Measurements from ENCODE around the gene TLR6.
A peak's percentile ranks its signal among the peaks of the same experiment; 100 is the strongest.
"Not testable (repeated sequence)": the region's sequence is repeated elsewhere in the genome, so short reads cannot be mapped to it uniquely, and the experiment has no call there.

TLR6 gene

DNA sequence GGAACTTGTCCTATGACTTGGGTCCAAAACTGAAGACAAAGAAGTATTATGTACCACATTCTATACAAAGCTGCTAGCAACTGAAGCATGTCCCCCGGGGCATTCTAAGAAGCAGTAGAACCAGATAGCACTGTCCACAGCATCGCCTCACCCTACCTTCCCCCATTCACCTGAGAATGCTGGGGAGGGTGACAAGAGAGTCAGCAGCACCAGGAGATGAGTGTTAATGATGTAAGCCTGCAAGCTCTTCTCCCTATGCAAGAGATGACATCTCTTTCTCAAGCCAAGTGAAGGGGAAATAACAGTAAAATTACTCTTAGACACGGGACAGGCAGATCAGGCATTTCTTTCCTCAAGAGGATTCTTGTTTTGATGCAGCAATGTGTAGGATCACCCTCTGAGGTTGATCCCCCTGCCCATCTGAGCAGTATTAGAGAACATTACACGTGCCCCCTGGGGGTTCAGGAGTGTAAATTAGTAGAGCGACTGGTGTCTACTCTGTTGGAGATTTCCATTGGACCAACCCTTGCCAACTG lies 38.1 kb downstream of the TLR6 start:
- peak; percentile 55; the same call in 1 of the 2 replicates for TF ChIP-seq POLR2A (IDR thresholded peaks at IDR 0.05; ENCODE audit: low read depth, low read length)
- TF ChIP-seq PAX5 (IDR thresholded peaks at IDR 0.05; ENCODE audit: insufficient read depth, low read length, severe bottlenecking), result peak; percentile 66
- no peak for TF ChIP-seq TAF1 (IDR thresholded peaks at IDR 0.05; ENCODE audit: low read depth, low read length)
- 0 out of 2 replicates have a peak, but pooled peaks have one; percentile 34 for TF ChIP-seq POU2F2 (IDR thresholded peaks at IDR 0.05; ENCODE audit: low read depth, low read length)
- TF ChIP-seq SPI1 (IDR thresholded peaks at IDR 0.05; ENCODE audit: low read depth, low read length), result no peak
- DNase-seq (ENCODE audit: insufficient read length, low spot score), result no peak
- peak; percentile 94 for FAIRE-seq

DNA sequence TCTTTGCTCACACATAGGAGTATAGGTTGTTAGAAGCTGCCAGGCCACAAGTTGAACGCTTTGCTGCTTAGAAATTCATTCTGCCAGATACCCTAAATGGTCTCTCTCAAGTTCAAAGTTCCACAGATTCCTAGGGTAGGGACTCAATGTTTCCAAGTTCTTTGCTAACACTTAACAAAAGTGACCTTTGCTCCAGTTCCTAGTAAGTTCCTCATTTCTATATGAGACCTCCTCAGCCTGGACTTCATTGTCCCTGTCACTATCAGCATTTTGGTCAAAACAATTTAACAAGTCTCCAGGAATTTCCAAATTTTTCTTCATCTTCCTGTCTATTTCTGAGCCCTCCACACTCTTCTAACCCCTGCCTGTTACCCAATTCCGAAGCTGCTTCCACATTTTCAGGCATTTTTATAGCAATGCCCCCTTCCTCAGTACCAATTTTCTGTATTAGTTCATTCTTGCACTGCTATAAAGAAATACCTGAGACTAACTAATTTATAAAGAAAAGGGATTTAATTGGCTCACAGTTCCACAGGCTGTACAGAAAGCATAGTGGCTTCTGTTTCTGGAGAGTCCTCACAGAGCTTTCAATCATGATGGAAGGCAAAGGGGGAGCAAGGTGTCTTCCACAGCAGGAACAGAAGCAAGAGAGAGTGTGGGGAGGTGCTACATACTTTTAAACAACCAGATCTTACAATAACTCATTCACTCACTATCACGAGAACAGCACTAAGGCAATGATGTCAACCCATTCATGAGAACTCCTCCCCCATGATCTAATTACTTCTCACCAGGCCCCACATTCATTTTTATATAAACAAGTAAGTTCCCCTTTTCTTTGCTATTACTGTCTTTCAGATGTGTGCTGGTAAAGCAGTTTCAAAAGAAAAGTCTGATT lies 40.5 kb downstream of the TLR6 start:
- TF ChIP-seq POU2F2 (IDR thresholded peaks at IDR 0.05; ENCODE audit: low read depth, low read length) (no peak), TAF1 (IDR thresholded peaks at IDR 0.05; ENCODE audit: low read depth, low read length) (peak; percentile 73; the same call in 1 of the 2 replicates), POLR2A (IDR thresholded peaks at IDR 0.05; ENCODE audit: low read depth, low read length) (peak; percentile 88), PAX5 (IDR thresholded peaks at IDR 0.05; ENCODE audit: insufficient read depth, low read length, severe bottlenecking) (no peak), POLR2AphosphoS5 (IDR thresholded peaks at IDR 0.05; ENCODE audit: low read depth, low read length) (peak; percentile 79; the same call in 1 of the 2 replicates), SPI1 (IDR thresholded peaks at IDR 0.05; ENCODE audit: low read depth, low read length) (0 out of 2 replicates have a peak, but pooled peaks have one; percentile 18)
- peak; percentile 60 for FAIRE-seq
- no peak for DNase-seq (ENCODE audit: insufficient read length, low spot score)

DNA sequence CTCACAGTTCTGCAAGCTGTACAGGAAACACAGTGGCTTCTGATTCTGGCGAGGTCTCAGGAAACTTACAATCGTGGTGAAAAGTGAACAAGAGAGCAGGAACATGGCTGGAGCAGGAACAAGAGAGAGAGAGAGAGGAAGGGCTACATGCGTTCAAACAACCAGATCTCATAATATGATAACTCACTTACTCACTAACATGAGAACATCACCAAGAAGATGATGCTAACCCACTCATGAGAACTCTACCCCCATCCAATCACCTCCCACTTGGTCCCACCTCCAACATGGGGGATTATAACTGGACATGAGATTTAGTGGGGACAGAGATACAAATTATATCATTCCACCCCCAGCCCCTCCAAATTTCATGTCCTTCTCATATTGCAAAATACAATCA lies 42.2 kb downstream of the TLR6 start:
- FAIRE-seq (peak; percentile 54), DNase-seq (ENCODE audit: insufficient read length, low spot score) (no peak)
- TF ChIP-seq TAF1 (IDR thresholded peaks at IDR 0.05; ENCODE audit: low read depth, low read length) (no peak), PAX5 (IDR thresholded peaks at IDR 0.05; ENCODE audit: insufficient read depth, low read length, severe bottlenecking) (no peak), SPI1 (IDR thresholded peaks at IDR 0.05; ENCODE audit: low read depth, low read length) (no peak), POLR2AphosphoS5 (IDR thresholded peaks at IDR 0.05; ENCODE audit: low read depth, low read length) (no peak), POU2F2 (IDR thresholded peaks at IDR 0.05; ENCODE audit: low read depth, low read length) (no peak), POLR2A (IDR thresholded peaks at IDR 0.05; ENCODE audit: low read depth, low read length) (no peak; the same call in 1 of the 2 replicates)

DNA sequence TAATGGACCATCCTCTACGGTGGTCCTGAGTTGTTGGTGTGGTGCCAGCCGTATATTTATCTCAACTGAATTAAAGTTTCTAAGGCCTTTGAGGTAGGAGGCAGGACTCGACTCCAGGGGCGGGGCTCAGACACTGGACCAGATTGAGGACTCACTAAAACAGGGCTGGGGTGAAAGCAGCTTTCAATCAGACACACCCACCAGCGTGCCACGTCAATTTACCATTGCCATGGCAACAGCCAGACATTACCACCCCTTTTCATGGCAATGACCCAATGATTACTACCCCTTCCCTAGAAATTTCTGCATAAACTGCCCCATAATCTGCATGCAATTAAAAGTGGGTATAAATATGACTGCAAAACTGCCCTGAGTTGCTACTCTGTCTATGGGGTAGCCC lies 45.3 kb downstream of the TLR6 start:
- no peak for FAIRE-seq
- no peak for TF ChIP-seq POLR2AphosphoS5 (IDR thresholded peaks at IDR 0.05; ENCODE audit: low read depth, low read length)
- no peak for TF ChIP-seq PAX5 (IDR thresholded peaks at IDR 0.05; ENCODE audit: insufficient read depth, low read length, severe bottlenecking)
- TF ChIP-seq POLR2A (IDR thresholded peaks at IDR 0.05; ENCODE audit: low read depth, low read length), result no peak
- no peak for TF ChIP-seq POU2F2 (IDR thresholded peaks at IDR 0.05; ENCODE audit: low read depth, low read length)
- TF ChIP-seq SPI1 (IDR thresholded peaks at IDR 0.05; ENCODE audit: low read depth, low read length), result no peak
- no peak for TF ChIP-seq TAF1 (IDR thresholded peaks at IDR 0.05; ENCODE audit: low read depth, low read length)
- DNase-seq (ENCODE audit: insufficient read length, low spot score), result no peak

DNA sequence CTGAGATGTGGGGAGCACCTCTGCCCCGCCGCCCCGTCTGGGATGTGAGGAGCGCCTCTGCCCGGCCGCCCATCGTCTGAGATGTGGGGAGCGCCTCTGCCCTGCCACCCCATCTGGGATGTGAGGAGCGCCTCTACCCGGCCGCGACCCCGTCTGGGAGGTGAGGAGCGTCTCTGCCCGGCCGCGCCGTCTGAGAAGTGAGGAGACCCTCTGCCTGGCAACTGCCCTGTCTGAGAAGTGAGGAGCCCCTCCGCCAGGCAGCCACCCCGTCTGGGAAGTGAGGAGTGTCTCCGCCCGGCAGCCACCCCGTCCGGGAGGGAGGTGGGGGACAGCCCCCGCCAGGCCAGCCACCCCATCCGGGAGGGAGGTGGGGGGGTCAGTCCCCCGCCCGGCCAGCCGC lies 49.2 kb downstream of the TLR6 start:
- FAIRE-seq; DNase-seq (ENCODE audit: insufficient read length, low spot score): not testable (repeated sequence)

DNA sequence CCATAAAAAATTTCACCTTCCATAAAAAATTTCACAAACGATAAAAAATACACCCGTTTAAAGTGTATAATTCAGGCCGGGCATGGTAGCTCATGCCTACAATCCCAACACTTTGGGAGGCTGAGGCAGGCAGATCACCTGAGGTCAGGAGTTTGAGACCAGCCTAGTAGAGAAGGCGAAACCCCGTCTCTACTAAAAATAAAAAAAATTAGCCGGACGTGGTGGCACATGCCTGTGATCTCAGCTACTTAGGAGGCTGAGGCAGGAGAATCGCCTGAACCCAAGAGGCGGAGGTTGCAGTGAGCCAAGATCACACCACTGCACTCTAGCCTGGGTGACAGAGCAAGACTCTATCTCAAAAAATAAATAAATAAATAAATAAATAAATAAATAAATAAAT lies 50.4 kb downstream of the TLR6 start:
- not testable (repeated sequence) for DNase-seq (ENCODE audit: insufficient read length, low spot score); FAIRE-seq

DNA sequence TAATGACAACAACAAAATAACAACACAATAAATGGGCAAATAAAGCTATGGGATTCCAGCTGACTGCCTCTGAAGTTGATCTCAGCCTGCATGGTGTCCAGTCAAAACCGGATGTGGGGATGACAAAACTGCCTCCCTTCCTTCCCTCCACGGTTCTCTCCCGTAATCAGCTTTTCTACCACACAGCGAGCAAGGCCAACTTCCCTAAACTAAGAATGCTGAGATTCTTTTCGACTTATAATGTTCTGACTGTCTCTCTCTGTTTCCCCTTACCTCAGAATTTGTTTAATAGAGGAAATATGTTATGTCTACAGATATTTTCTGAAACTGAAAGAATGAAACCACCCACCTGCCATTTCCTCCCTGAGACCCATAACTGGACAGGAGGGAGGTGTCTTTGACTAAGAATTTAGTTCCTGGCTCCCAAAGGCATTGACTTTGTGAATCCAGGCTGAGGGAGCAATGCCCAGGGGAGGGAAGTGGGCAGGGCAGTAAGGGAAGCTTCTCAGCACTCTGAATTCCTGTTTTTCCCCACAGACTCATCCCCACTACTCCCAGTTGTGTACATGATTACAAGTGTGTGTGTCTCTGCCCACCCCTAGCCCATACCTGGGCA lies 51.0 kb downstream of the TLR6 start:
- FAIRE-seq, result peak; percentile 96
- DNase-seq (ENCODE audit: insufficient read length, low spot score), result peak; percentile 39
- peak; percentile 65 for TF ChIP-seq POLR2A (IDR thresholded peaks at IDR 0.05; ENCODE audit: low read depth, low read length)
- peak; percentile 78 for TF ChIP-seq POLR2AphosphoS5 (IDR thresholded peaks at IDR 0.05; ENCODE audit: low read depth, low read length)
- TF ChIP-seq TAF1 (IDR thresholded peaks at IDR 0.05; ENCODE audit: low read depth, low read length), result peak; percentile 57
- peak; percentile 5 for TF ChIP-seq PAX5 (IDR thresholded peaks at IDR 0.05; ENCODE audit: insufficient read depth, low read length, severe bottlenecking)
- TF ChIP-seq POU2F2 (IDR thresholded peaks at IDR 0.05; ENCODE audit: low read depth, low read length), result 0 out of 2 replicates have a peak, but pooled peaks have one; percentile 9
- TF ChIP-seq SPI1 (IDR thresholded peaks at IDR 0.05; ENCODE audit: low read depth, low read length), result peak; percentile 56; the same call in 1 of the 2 replicates

DNA sequence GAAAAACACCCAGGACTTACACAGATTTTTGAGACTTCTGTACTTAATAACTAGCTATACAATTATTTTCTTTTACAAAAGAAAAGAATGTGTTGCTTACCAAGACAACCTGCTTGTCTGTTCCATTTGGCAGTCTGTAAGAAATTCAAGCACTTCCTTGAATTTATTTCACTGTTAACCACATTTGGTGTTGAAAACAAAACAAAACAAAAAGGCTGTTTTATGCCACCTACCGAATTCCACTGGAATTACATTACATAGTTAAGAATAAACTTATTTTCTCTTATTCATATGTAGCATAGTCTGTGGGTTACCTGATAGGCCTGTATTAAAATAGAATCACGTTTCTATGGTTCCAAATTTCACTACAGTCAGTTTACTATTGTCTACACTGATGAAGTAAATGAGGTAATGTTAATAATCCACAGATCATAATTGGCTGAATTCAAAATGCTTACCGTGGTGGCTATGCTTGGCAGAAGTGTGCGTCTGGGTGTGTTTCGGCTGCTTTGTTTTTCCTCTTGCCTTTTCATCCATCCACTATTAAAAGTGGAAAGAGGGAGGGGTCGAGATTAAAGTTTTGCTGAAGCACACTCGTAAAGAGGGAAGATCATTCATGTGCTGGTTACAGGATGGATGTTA lies 51.8 kb downstream of the TLR6 start, which contains the start of gene TLR1:
Gene TLR1 (minus strand): TSS at position 138 of the 642 bp plus-strand sequence. CDS start 5,960 bp downstream, outside the sequence.
- TF ChIP-seq POU2F2 (IDR thresholded peaks at IDR 0.05; ENCODE audit: low read depth, low read length), result no peak
- TF ChIP-seq POLR2AphosphoS5 (IDR thresholded peaks at IDR 0.05; ENCODE audit: low read depth, low read length), result no peak; the same call in 1 of the 2 replicates
- 0 out of 2 replicates have a peak, but pooled peaks have one; percentile 6 for TF ChIP-seq POLR2A (IDR thresholded peaks at IDR 0.05; ENCODE audit: low read depth, low read length)
- DNase-seq (ENCODE audit: insufficient read length, low spot score), result no peak
- FAIRE-seq, result no peak

DNA sequence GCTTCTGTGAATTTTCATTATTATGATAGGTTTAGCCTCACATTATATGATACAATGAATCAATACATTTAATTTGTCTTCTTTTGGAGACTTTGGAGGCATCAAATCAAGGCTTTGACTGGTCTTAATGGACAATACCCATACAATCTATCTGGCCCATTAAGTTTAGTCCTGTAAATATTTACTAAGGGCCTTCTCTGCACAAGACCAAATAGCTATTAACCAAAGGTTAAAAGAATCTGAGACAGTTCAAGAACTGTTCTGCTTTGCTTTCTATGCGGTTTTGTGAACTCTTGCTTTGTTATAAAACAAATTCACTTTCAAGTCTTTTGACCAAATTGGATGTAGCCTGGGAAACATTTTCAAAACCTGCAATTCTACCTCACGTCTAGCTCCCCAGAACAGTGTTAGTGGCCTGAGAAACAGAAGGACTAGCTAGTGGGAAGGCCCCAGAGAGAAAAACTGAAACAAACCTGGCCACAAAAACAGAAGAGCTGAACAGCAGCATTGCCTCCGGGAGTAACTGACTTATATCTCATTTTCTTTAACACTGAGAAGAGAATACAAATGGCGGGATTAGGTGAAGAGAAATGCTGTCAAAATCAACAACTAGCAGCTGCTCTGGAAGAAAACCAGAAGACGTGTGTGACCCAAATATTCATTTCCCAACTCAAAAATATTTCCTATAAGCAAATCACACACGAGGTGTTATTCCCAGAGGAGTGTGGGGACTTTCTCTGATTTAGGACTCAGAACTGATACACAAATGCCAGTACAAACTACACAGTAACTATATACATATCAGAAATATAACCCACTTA lies 52.6 kb downstream of the TLR6 start:
- TF ChIP-seq POU2F2 (IDR thresholded peaks at IDR 0.05; ENCODE audit: low read depth, low read length) (peak; percentile 58), POLR2A (IDR thresholded peaks at IDR 0.05; ENCODE audit: low read depth, low read length) (peak; percentile 51), SPI1 (IDR thresholded peaks at IDR 0.05; ENCODE audit: low read depth, low read length) (0 out of 2 replicates have a peak, but pooled peaks have one; percentile 14), TAF1 (IDR thresholded peaks at IDR 0.05; ENCODE audit: low read depth, low read length) (no peak), POLR2AphosphoS5 (IDR thresholded peaks at IDR 0.05; ENCODE audit: low read depth, low read length) (0 out of 2 replicates have a peak, but pooled peaks have one; percentile 53), PAX5 (IDR thresholded peaks at IDR 0.05; ENCODE audit: insufficient read depth, low read length, severe bottlenecking) (no peak)
- DNase-seq (ENCODE audit: insufficient read length, low spot score) (no peak), FAIRE-seq (peak; percentile 85)
